ENCODE data around the gene PSMD10.

Gene PSMD10

GRCh38 chrX:108081110-108081509, 10.2 kb downstream of the PSMD10 start:
- H3K4me3 ChIP-seq (ENCODE audit: low read depth, low read length) = no peak overlapping the region

GRCh38 chrX:108072746-108073145, 18.6 kb downstream of the PSMD10 start:
- no peak overlapping the region for H3K4me3 ChIP-seq (ENCODE audit: low read depth, low read length)

GRCh38 chrX:108071578-108071977, 19.8 kb downstream of the PSMD10 start:
- no peak overlapping the region for H3K4me3 ChIP-seq (ENCODE audit: low read depth, low read length)

- no peak overlapping the region for H3K4me3 ChIP-seq (ENCODE audit: low read depth, low read length)
Measured at GRCh38 chrX:108070891-108071290, 20.5 kb downstream of the PSMD10 start.

GRCh38 chrX:108068121-108068520, 23.2 kb downstream of the PSMD10 start:
- H3K4me3 ChIP-seq (ENCODE audit: low read depth, low read length) = no peak overlapping the region

GRCh38 chrX:108064613-108065012, 26.7 kb downstream of the PSMD10 start:
- no peak overlapping the region for H3K4me3 ChIP-seq (ENCODE audit: low read depth, low read length)

- H3K4me3 ChIP-seq (ENCODE audit: low read depth, low read length) = no peak overlapping the region
Measured at GRCh38 chrX:108064001-108064400, 27.3 kb downstream of the PSMD10 start.

GRCh38 chrX:108059801-108060200, 31.5 kb downstream of the PSMD10 start:
- H3K4me3 ChIP-seq (ENCODE audit: low read depth, low read length) = no peak overlapping the region

GRCh38 chrX:108055546-108055945, 35.8 kb downstream of the PSMD10 start:
- H3K4me3 ChIP-seq (ENCODE audit: low read depth, low read length) = no peak overlapping the region

- H3K4me3 ChIP-seq (ENCODE audit: low read depth, low read length) = no peak overlapping the region
Measured at GRCh38 chrX:108053218-108053617, 38.1 kb downstream of the PSMD10 start.

- H3K4me3 ChIP-seq (ENCODE audit: low read depth, low read length) = no peak overlapping the region
Measured at GRCh38 chrX:108049649-108050048, 41.7 kb downstream of the PSMD10 start.

GRCh38 chrX:108044554-108045256, 46.6 kb downstream of the PSMD10 start, which contains the start of gene VSIG1:
TSS of gene VSIG1 (plus strand) at chrX:108045065. CDS start at chrX:108045131, 66 bp downstream.
- H3K4me3 ChIP-seq (ENCODE audit: low read depth, low read length) = no peak within 1 kb of the TSS

GRCh38 chrX:108036298-108036973, 54.9 kb downstream of the PSMD10 start:
- H3K4me3 ChIP-seq (ENCODE audit: low read depth, low read length) = no peak overlapping the region

- no peak overlapping the region for H3K4me3 ChIP-seq (ENCODE audit: low read depth, low read length)
Measured at GRCh38 chrX:108034725-108035124, 56.6 kb downstream of the PSMD10 start.
